Measurements from ENCODE around the gene NPLOC4. TPM values are rescaled to one million over a fixed set of nuclear protein-coding genes. Genes with fewer than 3 reads are reported as not detected.

NPLOC4 gene
- total and polyA plus RNA-seq, 2 of the 8 experiments (the other 6 are each of a cell fraction or from before 2014, with no cell fraction given) = 70.7 to 92.7 TPM

DNA sequence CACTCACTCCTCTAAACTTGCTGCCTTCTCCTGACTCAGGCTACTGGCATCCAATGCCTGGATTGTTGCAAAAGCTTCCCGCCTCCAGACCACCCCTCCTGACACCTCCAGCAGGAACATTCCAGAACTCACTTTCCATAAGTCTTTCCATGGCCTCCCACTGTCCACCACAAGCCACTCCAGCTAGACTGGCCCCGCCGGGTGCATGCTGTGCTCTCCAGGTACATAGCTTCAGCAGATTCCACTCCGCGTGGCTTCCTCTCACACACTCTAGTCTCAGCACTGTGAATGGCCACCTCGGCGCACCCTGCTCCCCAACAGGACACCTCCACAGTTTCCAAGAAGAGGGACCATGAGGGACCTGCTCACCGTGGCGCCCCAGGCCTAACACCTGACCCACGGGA, 58.9 kb downstream of the NPLOC4 start:
- Histone ChIP-seq H2BK120ac (replicated peaks; ENCODE audit: low read depth, low read length) (no peak overlapping the region), H3K14ac (ENCODE audit: insufficient read length) (no peak overlapping the region), H2BK15ac (ENCODE audit: low read length) (no peak overlapping the region), H4K8ac (ENCODE audit: extremely low read depth, insufficient read depth, low read length) (no peak overlapping the region), H3K27me3 (replicated peaks in 1 of 4; ENCODE audit: control insufficient read depth in 3 of 4, extremely low read depth in 1 of 4, insufficient read depth in 3 of 4, low read length in 3 of 4) (no peaks in the 10 kb centered on the region), H3K27ac (ENCODE audit: low read depth, low read length) (peak overlapping the region; percentile 33; the same call in 1 of the 2 replicates), H4K91ac (replicated peaks; ENCODE audit: insufficient read length, low read length) (no peak overlapping the region), H3K4me3 (ENCODE audit: extremely low read depth in 1 of 4, insufficient read depth in 2 of 4, low read depth in 3 of 4, low read length in 4 of 4) (no peak overlapping the region), H3K23me2 (ENCODE audit: low read depth, low read length) (no peaks in the 10 kb centered on the region), H4K5ac (ENCODE audit: insufficient read length, low read depth, low read length) (no peak overlapping the region), H3K4ac (replicated peaks; ENCODE audit: insufficient read length, low read depth, low read length) (no peak overlapping the region), H3K9ac (replicated peaks in 1 of 4; ENCODE audit: extremely low read depth in 1 of 4, low read depth in 3 of 4, low read length in 3 of 4) (no peak overlapping the region), H3K36me3 (ENCODE audit: control insufficient read depth in 2 of 4, insufficient read depth in 4 of 4, low read length in 3 of 4) (peaks cover 4 to 9% (median 6%) of the 10 kb centered on the region in 4 experiments; a peak in 7 of 8 replicates), H3K79me2 (ENCODE audit: control insufficient read depth in 1 of 2, insufficient read depth in 2 of 2, low read length in 2 of 2) (0 out of 4 replicates have a peak, but pooled peaks cover 0 to 2% of the 10 kb centered on the region in 2 experiments), H3K4me2 (ENCODE audit: insufficient read depth in 1 of 2, low read depth in 2 of 2, low read length in 2 of 2) (no peak overlapping the region), H3K56ac (replicated peaks; ENCODE audit: insufficient read length, low read depth, low read length) (no peak overlapping the region), H3K23ac (ENCODE audit: insufficient read length) (no peak overlapping the region), H2AFZ (ENCODE audit: low read length) (no peak overlapping the region), H2BK12ac (ENCODE audit: low read depth, low read length) (no peak overlapping the region), H2BK20ac (ENCODE audit: low read length) (no peak overlapping the region), H3K4me1 (replicated peaks in 1 of 4; ENCODE audit: control insufficient read depth in 3 of 4, insufficient read depth in 4 of 4, low read length in 3 of 4) (no peaks in the 10 kb centered on the region), H3K79me1 (ENCODE audit: low read depth, low read length) (peaks cover 6% of the 10 kb centered on the region), H2AK5ac (ENCODE audit: low read depth, low read length) (no peak overlapping the region), H3K18ac (ENCODE audit: extremely low read depth, low read length) (no peak overlapping the region), H4K20me1 (replicated peaks in 1 of 2; ENCODE audit: control insufficient read depth in 1 of 2, insufficient read depth in 2 of 2, low read length in 2 of 2) (peaks cover 10 to 11% of the 10 kb centered on the region in 2 experiments), H2BK5ac (ENCODE audit: low read depth, low read length) (no peak overlapping the region), H3K9me3 (ENCODE audit: insufficient read depth in 2 of 2, low read depth in 1 of 2, low read length in 1 of 2) (no peaks in the 10 kb centered on the region)
- FAIRE-seq = no peak
- ChIA-PET POLR2A (ENCODE audit: partially characterized antibody) (interaction anchor here (1.8 to 1.9 kb wide), 3 partner anchors 12 to 18 kb away, joined by 3 to 6 read pairs (median 4); no protein-coding TSS in a partner anchor), CTCF (ENCODE audit: partially characterized antibody) (interaction anchor here (0.8 to 5.1 kb wide), 6 partner anchors 9 to 407 kb away, joined by 3 to 31 read pairs (median 3); no protein-coding TSS in a partner anchor)
- 97% methylated on average over 10 of the region's 10 CpGs; no CpG with 5 or more reads in 1 of the 2 experiments for WGBS, 2 experiments (ENCODE audit: extremely low coverage in 1 of 2, insufficient coverage in 1 of 2, insufficient read length in 1 of 2, insufficient replicate concordance in 2 of 2, low coverage in 1 of 2, low lambda C conversion rate in 2 of 2, missing lambda C conversion rate in 1 of 2)
- no peak for DNase-seq (ENCODE audit: low read depth in 1 of 2, low spot score in 2 of 2)
- TF ChIP-seq HDAC6 (IDR thresholded peaks at IDR 0.05; ENCODE audit: low read depth, low read length) (no peak), KDM4A (IDR thresholded peaks at IDR 0.05; ENCODE audit: low read depth, low read length, severe bottlenecking) (no peak), GTF2F1 (IDR thresholded peaks at IDR 0.05; ENCODE audit: borderline replicate concordance, low read depth, low read length) (no peak), KDM5A (IDR thresholded peaks at IDR 0.05; ENCODE audit: low read length) (no peak), YY1 (IDR thresholded peaks at IDR 0.05; ENCODE audit: low read depth, low read length) (no peak), BRCA1 (IDR thresholded peaks at IDR 0.05; ENCODE audit: low read depth, low read length) (no peak), PHF8 (conservative IDR thresholded peaks at IDR 0.05; ENCODE audit: low read depth, low read length) (no peak), CBX8 (IDR thresholded peaks at IDR 0.05; ENCODE audit: borderline replicate concordance, low read depth, low read length) (no peak), EP300 (IDR thresholded peaks at IDR 0.05; ENCODE audit: borderline replicate concordance in 1 of 2, low read depth in 2 of 2, low read length in 2 of 2) (no peak), JUND (IDR thresholded peaks at IDR 0.05; ENCODE audit: low read length) (no peak), RAD21 (IDR thresholded peaks at IDR 0.05 in 1 of 2, conservative IDR thresholded peaks at IDR 0.05 in 1 of 2; ENCODE audit: low read depth in 2 of 2, low read length in 2 of 2) (no peak), SP4 (IDR thresholded peaks at IDR 0.05; ENCODE audit: low read length) (no peak)

Measured in H1 (cell line).